Measurements from ENCODE around the gene FGF5.

FGF5 gene

DNA sequence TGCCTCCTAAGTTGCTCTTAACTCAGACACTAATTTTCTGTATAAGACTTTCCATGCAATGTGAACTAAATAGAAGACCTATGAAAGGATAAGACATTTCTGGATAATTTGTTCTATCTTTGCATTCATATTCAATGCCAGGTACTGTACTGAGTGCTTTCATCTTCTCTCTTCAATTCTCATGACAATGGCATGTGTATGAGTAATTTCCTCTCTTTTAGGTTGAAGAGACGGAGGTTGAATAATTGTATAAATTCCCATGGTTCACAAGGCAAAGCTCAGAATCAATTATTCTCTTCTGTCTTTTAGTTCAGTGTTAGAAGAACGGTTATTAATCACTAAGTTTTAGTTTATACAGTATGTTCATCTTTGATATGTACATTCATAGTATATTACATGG is 39.8 kb downstream of the FGF5 start:
- ChIA-PET POLR2A (interaction anchor here (1.5 to 2.3 kb wide), 2 partner anchors 21 to 40 kb away, joined by 3 to 6 read pairs; partner anchors contain the start of gene FGF5), CTCF (no interaction called here)
- no peak for TF ChIP-seq FOXA1 (IDR thresholded peaks at IDR 0.05)
- no peak for TF ChIP-seq L3MBTL2 (conservative IDR thresholded peaks at IDR 0.05)
- no peak for TF ChIP-seq ARNT (IDR thresholded peaks at IDR 0.05)
- TF ChIP-seq, protein P1, sequence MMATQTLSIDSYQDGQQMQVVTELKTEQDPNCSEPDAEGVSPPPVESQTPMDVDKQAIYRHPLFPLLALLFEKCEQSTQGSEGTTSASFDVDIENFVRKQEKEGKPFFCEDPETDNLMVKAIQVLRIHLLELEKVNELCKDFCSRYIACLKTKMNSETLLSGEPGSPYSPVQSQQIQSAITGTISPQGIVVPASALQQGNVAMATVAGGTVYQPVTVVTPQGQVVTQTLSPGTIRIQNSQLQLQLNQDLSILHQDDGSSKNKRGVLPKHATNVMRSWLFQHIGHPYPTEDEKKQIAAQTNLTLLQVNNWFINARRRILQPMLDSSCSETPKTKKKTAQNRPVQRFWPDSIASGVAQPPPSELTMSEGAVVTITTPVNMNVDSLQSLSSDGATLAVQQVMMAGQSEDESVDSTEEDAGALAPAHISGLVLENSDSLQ (IDR thresholded peaks at IDR 0.05), result no peak
- TF ChIP-seq CTBP1 (IDR thresholded peaks at IDR 0.05; ENCODE audit: borderline replicate concordance), result no peak
- no peak for TF ChIP-seq ZNF384 (IDR thresholded peaks at IDR 0.05)
- DNase-seq (ENCODE audit: extremely low spot score), result no peak

DNA sequence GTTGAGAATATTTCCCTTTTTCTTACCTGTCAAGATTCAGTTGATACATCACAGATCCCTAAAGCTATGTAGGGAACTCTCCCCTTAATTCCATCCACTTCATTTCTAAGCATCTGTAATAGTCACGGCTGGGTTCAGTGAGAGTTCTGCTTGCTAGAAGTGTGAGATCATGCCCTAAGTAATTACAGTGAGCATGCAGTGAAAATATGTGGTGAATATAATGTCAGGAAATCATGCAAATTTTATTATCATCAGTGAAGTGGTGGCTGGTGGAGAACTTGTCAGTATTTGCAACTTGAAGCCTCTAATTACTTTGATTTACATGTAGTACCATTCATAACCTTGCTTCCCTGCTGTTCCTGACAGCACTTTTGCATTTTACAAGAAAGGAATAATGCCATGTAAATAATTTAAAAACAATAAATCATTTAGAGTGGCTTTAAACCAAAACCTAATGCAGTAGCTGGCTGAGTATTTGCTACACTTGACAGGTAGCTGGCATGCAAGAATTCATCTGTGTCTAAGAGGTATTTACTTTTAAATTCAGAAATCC is 40.8 kb downstream of the FGF5 start:
- ChIA-PET CTCF (interaction anchor here (0.7 to 1.7 kb wide), 2 partner anchors 91 to 329 kb away, joined by 3 to 5 read pairs; no protein-coding TSS in a partner anchor), POLR2A (interaction anchor here (1.1 to 1.3 kb wide), 2 partner anchors 41 to 110 kb away, joined by 3 to 15 read pairs; partner anchors contain the start of gene FGF5)
- peak; percentile 52 for DNase-seq (ENCODE audit: extremely low spot score)

DNA sequence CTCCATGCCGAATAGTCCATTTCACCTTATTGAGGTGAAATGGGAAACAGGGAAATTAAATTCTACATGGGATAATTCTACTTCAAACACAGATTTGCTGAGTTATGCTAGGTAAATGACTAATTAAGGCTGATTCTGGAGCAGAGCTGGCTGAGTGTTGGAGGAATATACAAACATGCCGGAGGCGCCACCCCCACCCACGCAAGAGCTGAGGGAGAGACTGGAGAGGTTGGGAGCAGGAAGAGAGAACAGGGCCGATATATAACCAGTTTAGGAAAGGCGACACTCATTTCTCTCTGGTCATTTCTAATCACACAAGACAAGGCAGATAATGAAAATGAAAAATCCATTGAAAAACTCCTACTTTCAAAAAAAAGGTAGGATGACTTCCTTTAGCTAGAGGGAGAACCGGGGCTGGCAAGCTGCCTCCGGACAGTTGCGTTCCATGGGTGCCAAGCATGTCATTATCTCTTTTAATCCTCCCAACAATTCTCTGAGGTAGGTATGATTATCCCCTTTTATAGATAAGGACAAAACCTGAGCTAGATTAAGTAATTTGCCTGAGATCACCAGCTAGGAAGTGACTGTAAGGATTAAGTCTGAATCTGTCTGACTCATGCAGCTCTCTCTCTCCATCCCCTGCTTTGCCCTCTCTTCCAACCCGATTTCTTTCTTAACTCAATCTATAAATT is 41.5 kb downstream of the FGF5 start:
- peak; percentile 37 for DNase-seq (ENCODE audit: extremely low spot score)
- no peak for TF ChIP-seq CTBP1 (IDR thresholded peaks at IDR 0.05; ENCODE audit: borderline replicate concordance)
- no peak for TF ChIP-seq FOXM1 (IDR thresholded peaks at IDR 0.05; ENCODE audit: borderline replicate concordance)
- TF ChIP-seq, protein P1 (IDR thresholded peaks at IDR 0.05), result no peak
- no peak for TF ChIP-seq FOXA1 (IDR thresholded peaks at IDR 0.05)
- CTCF ChIA-PET, result interaction anchor here (0.7 to 1.7 kb wide), 3 partner anchors 14 to 1085 kb away, joined by 3 to 5 read pairs (median 3); no protein-coding TSS in a partner anchor
- POLR2A ChIA-PET, result interaction anchor here (1.1 to 1.3 kb wide), 2 partner anchors 42 to 111 kb away, joined by 3 to 15 read pairs; partner anchors contain the start of gene FGF5

More for the DNA sequence above, 40.8 kb downstream of the FGF5 start:
- TF ChIP-seq, protein P1 (IDR thresholded peaks at IDR 0.05), result peak; percentile 98
- TF ChIP-seq BHLHE40 (IDR thresholded peaks at IDR 0.05; ENCODE audit: borderline replicate concordance) (no peak), ARNT (IDR thresholded peaks at IDR 0.05) (peak; percentile 96), ELF4 (IDR thresholded peaks at IDR 0.05) (no peak), LEF1 (IDR thresholded peaks at IDR 0.05; ENCODE audit: borderline replicate concordance) (peak; percentile 61; the same call in 1 of the 2 replicates), FOXA1 (IDR thresholded peaks at IDR 0.05) (peak; percentile 75), TARDBP (IDR thresholded peaks at IDR 0.05) (0 out of 2 replicates have a peak, but pooled peaks have one; percentile 43), ZNF384 (IDR thresholded peaks at IDR 0.05) (no peak), FOXM1 (IDR thresholded peaks at IDR 0.05; ENCODE audit: borderline replicate concordance) (peak; percentile 38; the same call in 1 of the 2 replicates), CTBP1 (IDR thresholded peaks at IDR 0.05; ENCODE audit: borderline replicate concordance) (peak; percentile 96)

DNA sequence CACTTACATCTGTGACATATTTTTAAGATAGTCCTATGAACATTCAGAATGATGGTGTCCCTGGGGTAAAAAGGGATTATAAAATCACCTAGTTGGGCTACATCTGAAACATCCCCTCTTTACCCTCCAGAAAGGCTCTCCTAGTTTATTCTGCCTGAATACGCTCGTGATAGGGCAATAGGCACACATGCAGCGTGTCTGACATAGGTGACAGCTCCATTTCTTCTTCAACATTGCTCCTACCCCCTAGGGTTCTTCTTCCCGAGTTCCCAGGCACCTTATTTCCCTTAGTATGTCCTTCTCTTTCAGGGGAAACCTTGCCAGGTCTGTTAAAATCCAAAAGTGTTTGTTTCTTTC is 42.0 kb downstream of the FGF5 start:
- ChIA-PET POLR2A (interaction anchor here (1.1 to 1.3 kb wide), 2 partner anchors 42 to 112 kb away, joined by 3 to 15 read pairs; partner anchors contain the start of gene FGF5), CTCF (interaction anchor here (0.7 to 1.7 kb wide), 3 partner anchors 13 to 1085 kb away, joined by 3 to 5 read pairs (median 3); no protein-coding TSS in a partner anchor)
- no peak for TF ChIP-seq FOXK2 (IDR thresholded peaks at IDR 0.05)
- TF ChIP-seq, protein P1 (IDR thresholded peaks at IDR 0.05), result no peak
- no peak for TF ChIP-seq FOXA1 (IDR thresholded peaks at IDR 0.05)
- TF ChIP-seq BHLHE40 (IDR thresholded peaks at IDR 0.05; ENCODE audit: borderline replicate concordance), result no peak
- no peak for TF ChIP-seq L3MBTL2 (conservative IDR thresholded peaks at IDR 0.05)
- TF ChIP-seq LEF1 (IDR thresholded peaks at IDR 0.05; ENCODE audit: borderline replicate concordance), result no peak
- TF ChIP-seq HDGF (IDR thresholded peaks at IDR 0.05; ENCODE audit: borderline replicate concordance), result no peak
- no peak for TF ChIP-seq ZNF384 (IDR thresholded peaks at IDR 0.05)
- TF ChIP-seq FOXM1 (IDR thresholded peaks at IDR 0.05; ENCODE audit: borderline replicate concordance), result no peak
- TF ChIP-seq CTBP1 (IDR thresholded peaks at IDR 0.05; ENCODE audit: borderline replicate concordance), result no peak
- no peak for TF ChIP-seq ARNT (IDR thresholded peaks at IDR 0.05)
- no peak for TF ChIP-seq TARDBP (IDR thresholded peaks at IDR 0.05)
- DNase-seq (ENCODE audit: extremely low spot score), result peak; percentile 10

DNA sequence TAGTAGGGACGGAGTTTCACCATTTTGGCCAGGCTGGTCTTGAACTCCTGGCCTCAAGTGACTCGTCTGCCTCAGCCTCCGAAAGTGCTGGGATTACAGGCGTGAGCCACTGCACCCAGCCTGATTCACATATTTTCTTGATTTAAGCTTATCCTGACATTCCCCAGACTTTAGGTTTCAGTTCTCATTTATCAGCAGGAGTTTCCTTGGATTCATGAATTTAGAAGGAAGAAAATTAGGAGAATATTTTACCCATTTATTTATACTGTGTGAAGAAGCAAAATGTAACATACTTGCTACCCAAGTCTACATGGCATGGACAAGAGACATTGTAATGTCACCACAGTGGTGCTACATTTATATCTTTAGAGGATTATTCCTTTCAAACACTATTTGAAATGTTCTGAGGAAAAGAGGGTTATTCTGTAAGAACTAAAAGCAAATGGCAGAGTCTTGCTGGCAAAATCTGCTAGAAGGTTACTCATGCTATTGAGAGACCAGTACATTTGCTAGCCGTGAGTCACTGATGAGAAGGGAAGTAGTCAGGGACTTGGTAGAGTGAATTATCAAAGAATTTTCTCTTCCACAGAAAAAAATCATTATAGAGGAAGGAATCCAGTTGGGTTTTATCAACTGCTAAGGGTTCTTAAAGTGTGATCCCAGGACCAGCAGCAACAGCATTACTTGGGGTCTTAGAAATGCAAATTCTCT is 43.0 kb downstream of the FGF5 start:
- TF ChIP-seq FOXA1 (IDR thresholded peaks at IDR 0.05), result no peak
- POLR2A ChIA-PET, result no interaction called here
- no peak for DNase-seq (ENCODE audit: extremely low spot score)
- CTCF ChIA-PET, result no interaction called here

DNA sequence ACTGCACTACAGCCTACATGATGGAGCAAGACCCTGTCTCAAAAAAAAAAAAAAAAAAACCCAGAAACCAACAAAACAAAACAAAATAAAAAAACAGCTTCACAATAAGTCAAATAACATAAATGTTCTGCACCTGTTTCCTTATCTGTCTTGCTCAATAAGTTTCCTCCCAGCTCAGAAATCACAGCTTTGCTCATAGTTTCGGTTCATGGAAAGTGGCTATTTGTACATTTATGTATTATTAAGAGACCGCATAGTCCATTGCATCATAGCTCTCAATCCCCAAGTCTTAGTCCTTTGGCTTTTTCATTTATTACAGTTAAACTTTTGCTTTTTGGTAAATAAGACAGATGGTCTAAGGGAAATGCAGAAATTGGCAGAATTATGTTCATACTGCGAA is 44.7 kb downstream of the FGF5 start:
- DNase-seq (ENCODE audit: extremely low spot score), result no peak
- ChIA-PET POLR2A (interaction anchor here (1.3 kb wide), 1 partner anchor 45 kb away, joined by 3 read pairs; the partner anchor contains the start of gene FGF5), CTCF (no interaction called here)
- no peak for TF ChIP-seq SP1 (IDR thresholded peaks at IDR 0.05)
- no peak for TF ChIP-seq HDGF (IDR thresholded peaks at IDR 0.05; ENCODE audit: borderline replicate concordance)
- no peak for TF ChIP-seq L3MBTL2 (conservative IDR thresholded peaks at IDR 0.05)
- TF ChIP-seq LEF1 (IDR thresholded peaks at IDR 0.05; ENCODE audit: borderline replicate concordance), result no peak
- no peak for TF ChIP-seq ARNT (IDR thresholded peaks at IDR 0.05)
- no peak for TF ChIP-seq ZNF384 (IDR thresholded peaks at IDR 0.05)
- TF ChIP-seq SUZ12 (IDR thresholded peaks at IDR 0.05), result no peak
- TF ChIP-seq FOXA1 (IDR thresholded peaks at IDR 0.05), result no peak
- no peak for TF ChIP-seq CTBP1 (IDR thresholded peaks at IDR 0.05; ENCODE audit: borderline replicate concordance)
- TF ChIP-seq BHLHE40 (IDR thresholded peaks at IDR 0.05; ENCODE audit: borderline replicate concordance), result no peak
- TF ChIP-seq, protein P1 (IDR thresholded peaks at IDR 0.05), result no peak
- no peak for TF ChIP-seq ELF4 (IDR thresholded peaks at IDR 0.05)
- no peak for TF ChIP-seq FOXK2 (IDR thresholded peaks at IDR 0.05)
- no peak for TF ChIP-seq NFRKB (IDR thresholded peaks at IDR 0.05)
- TF ChIP-seq FOXM1 (IDR thresholded peaks at IDR 0.05; ENCODE audit: borderline replicate concordance), result no peak
- TF ChIP-seq TARDBP (IDR thresholded peaks at IDR 0.05), result no peak
